Panc1 (cell line): ENCODE measurements around the gene PLK5. TPM values are rescaled to one million over a fixed set of nuclear protein-coding genes. Genes with fewer than 3 reads are reported as not detected.

Source experiments
- ATAC-seq: fragments of 200-7000 bp; cut with Tn5 transposase; 2 replicates; pipeline ENCODE4 v1.9.1; 2020; ENCODE audit warnings: mild to moderate bottlenecking, moderate library complexity
- BruUV-seq: library from RNA; stranded (reverse); fragments of 400-500 nt; replicated peaks from 2 replicates; lab custom pipeline; 2021; lab: Mats Ljungman, UMichigan
- CTCF ChIA-PET: fragments of 300-600 bp; sonication (Branson Sonifier 250); formaldehyde crosslinking; loops from one replicate; lab custom pipeline; 2022; ENCODE audit warnings: antibody characterized with exemption; lab: Charles Lee
- POLR2A ChIA-PET: fragments of 300-600 bp; sonication (Branson Sonifier 250); formaldehyde crosslinking; loops from one replicate; lab custom pipeline; 2022; ENCODE audit warnings: antibody characterized with exemption; lab: Charles Lee
- DNase-seq: peaks from one replicate; pipeline ENCODE4 v3.0.0-alpha.2; 2010; ENCODE audit warnings: low read depth, low spot score
- H3K27ac ChIP-seq: 2 replicates; pipeline ENCODE4 v1.5.1; 2011; ENCODE audit warnings: mild to moderate bottlenecking, low read length, inconsistent platforms
- H3K27me3 ChIP-seq: fragments of 200-500 bp; sonication (Bioruptor generic); 2 replicates; pipeline ENCODE4 v1.6.0; 2014; ENCODE audit warnings: low read length, inconsistent platforms; ENCODE audit not compliant: control insufficient read depth, insufficient read depth
- H3K36me3 ChIP-seq: fragments of 200-500 bp; sonication (Bioruptor generic); 2 replicates; pipeline ENCODE4 v1.5.1; 2014; ENCODE audit warnings: inconsistent platforms, mild to moderate bottlenecking, low read length, moderate library complexity; ENCODE audit not compliant: control insufficient read depth, insufficient read depth
- H3K4me1 ChIP-seq: 2 replicates; pipeline ENCODE4 v1.5.1; 2011; ENCODE audit warnings: inconsistent platforms, mild to moderate bottlenecking, low read length, moderate library complexity; ENCODE audit not compliant: control insufficient read depth, insufficient read depth
- H3K4me3 ChIP-seq, 2 experiments: 2 replicates each; pipeline ENCODE4 v1.5.1; 2011 to 2012; ENCODE audit warnings: low read depth in 2 of 2, low read length in 2 of 2, mild to moderate bottlenecking in 2 of 2, inconsistent platforms in 1 of 2, moderate library complexity in 1 of 2
- H3K9me3 ChIP-seq: fragments of 200-500 bp; sonication (Bioruptor generic); 2 replicates; pipeline ENCODE4 v1.5.1; 2014; ENCODE audit warnings: low read depth, mild to moderate bottlenecking, inconsistent platforms, low read length, moderate library complexity; ENCODE audit not compliant: control insufficient read depth, insufficient read depth
- POLR2AphosphoS5 ChIP-seq: IDR thresholded peaks from 2 replicates; pipeline ENCODE4 v1.6.1; 2012; ENCODE audit warnings: mild to moderate bottlenecking, low read depth, low read length, moderate library complexity
- SIN3A ChIP-seq: IDR thresholded peaks from 2 replicates; pipeline ENCODE4 v1.6.1; 2012; ENCODE audit warnings: low read depth, mild to moderate bottlenecking, low read length, moderate library complexity, borderline replicate concordance; ENCODE audit not compliant: insufficient read depth
- TCF7L2 ChIP-seq: IDR thresholded peaks from 2 replicates; pipeline ENCODE4 v1.6.1; 2011; ENCODE audit warnings: mild to moderate bottlenecking, low read depth, low read length, inconsistent platforms
- in situ Hi-C: cut with HindIII; loops from 2 replicates; pipeline ENCODE4 v1.10.0; 2016; ENCODE audit warnings: low sequenced_read_pairs, low pct_unique_long_range_greater_than_20kb
- intact Hi-C: fragments of 100-400 bp; cut with micrococcal nuclease; formaldehyde crosslinking; loops from one replicate; pipeline ENCODE4 v1.10.0; 2022; ENCODE audit not compliant: unreplicated experiment
- total RNA-seq: library from RNA; stranded (reverse); gene quantifications from one replicate; pipeline ENCODE4 v1.2.1, GENCODE V29; 2021; ENCODE audit not compliant: unreplicated experiment
- TF ChIP-seq, protein P1 (sequence below): fragments of 450-650 bp; IDR thresholded peaks from 2 replicates; pipeline ENCODE4 v1.5.1; 2017; ENCODE audit warnings: mild to moderate bottlenecking
- TF ChIP-seq, protein P2 (sequence below), 2 experiments: IDR thresholded peaks; 2 replicates each; pipeline ENCODE4 v1.6.1; 2011 to 2012; ENCODE audit warnings: low read depth in 2 of 2, control low read depth in 1 of 2, low read length in 1 of 2, mild to moderate bottlenecking in 1 of 2, moderate library complexity in 1 of 2; ENCODE audit not compliant: insufficient read depth in 1 of 2

Gene PLK5
- total RNA-seq, 1 experiment from 2014 or later = not detected

- Histone ChIP-seq H3K27me3 (no peaks in the 10 kb centered on the region), H3K4me3 (peak within 1 kb of the TSS; percentile 67 to 84), H3K9me3 (no peaks in the 10 kb centered on the region), H3K36me3 (no peaks in the 10 kb centered on the region; the same call in 1 of the 2 replicates), H3K27ac (peak within 1 kb of the TSS; percentile 89), H3K4me1 (peaks cover 4% of the 10 kb centered on the region)
- DNase-seq (peak; percentile 71), ATAC-seq (peak; percentile 97)
- in situ Hi-C loops = no loop called here
- TF ChIP-seq TCF7L2 (no peak), POLR2AphosphoS5 (peak; percentile 68), SIN3A (0 out of 2 replicates have a peak, but pooled peaks have one; percentile 26)
- TF ChIP-seq, protein P1, sequence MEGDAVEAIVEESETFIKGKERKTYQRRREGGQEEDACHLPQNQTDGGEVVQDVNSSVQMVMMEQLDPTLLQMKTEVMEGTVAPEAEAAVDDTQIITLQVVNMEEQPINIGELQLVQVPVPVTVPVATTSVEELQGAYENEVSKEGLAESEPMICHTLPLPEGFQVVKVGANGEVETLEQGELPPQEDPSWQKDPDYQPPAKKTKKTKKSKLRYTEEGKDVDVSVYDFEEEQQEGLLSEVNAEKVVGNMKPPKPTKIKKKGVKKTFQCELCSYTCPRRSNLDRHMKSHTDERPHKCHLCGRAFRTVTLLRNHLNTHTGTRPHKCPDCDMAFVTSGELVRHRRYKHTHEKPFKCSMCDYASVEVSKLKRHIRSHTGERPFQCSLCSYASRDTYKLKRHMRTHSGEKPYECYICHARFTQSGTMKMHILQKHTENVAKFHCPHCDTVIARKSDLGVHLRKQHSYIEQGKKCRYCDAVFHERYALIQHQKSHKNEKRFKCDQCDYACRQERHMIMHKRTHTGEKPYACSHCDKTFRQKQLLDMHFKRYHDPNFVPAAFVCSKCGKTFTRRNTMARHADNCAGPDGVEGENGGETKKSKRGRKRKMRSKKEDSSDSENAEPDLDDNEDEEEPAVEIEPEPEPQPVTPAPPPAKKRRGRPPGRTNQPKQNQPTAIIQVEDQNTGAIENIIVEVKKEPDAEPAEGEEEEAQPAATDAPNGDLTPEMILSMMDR = no peak
- TF ChIP-seq, protein P2, sequence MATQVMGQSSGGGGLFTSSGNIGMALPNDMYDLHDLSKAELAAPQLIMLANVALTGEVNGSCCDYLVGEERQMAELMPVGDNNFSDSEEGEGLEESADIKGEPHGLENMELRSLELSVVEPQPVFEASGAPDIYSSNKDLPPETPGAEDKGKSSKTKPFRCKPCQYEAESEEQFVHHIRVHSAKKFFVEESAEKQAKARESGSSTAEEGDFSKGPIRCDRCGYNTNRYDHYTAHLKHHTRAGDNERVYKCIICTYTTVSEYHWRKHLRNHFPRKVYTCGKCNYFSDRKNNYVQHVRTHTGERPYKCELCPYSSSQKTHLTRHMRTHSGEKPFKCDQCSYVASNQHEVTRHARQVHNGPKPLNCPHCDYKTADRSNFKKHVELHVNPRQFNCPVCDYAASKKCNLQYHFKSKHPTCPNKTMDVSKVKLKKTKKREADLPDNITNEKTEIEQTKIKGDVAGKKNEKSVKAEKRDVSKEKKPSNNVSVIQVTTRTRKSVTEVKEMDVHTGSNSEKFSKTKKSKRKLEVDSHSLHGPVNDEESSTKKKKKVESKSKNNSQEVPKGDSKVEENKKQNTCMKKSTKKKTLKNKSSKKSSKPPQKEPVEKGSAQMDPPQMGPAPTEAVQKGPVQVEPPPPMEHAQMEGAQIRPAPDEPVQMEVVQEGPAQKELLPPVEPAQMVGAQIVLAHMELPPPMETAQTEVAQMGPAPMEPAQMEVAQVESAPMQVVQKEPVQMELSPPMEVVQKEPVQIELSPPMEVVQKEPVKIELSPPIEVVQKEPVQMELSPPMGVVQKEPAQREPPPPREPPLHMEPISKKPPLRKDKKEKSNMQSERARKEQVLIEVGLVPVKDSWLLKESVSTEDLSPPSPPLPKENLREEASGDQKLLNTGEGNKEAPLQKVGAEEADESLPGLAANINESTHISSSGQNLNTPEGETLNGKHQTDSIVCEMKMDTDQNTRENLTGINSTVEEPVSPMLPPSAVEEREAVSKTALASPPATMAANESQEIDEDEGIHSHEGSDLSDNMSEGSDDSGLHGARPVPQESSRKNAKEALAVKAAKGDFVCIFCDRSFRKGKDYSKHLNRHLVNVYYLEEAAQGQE (IDR thresholded peaks at IDR 0.05; ENCODE audit: insufficient read depth in 1 of 2, low read depth in 2 of 2, low read length in 1 of 2) = peak in 1 of 2 experiments; percentile 7; a peak in 1 of 4 replicates
- intact Hi-C loops = no loop called here
- POLR2A ChIA-PET = interaction anchor here (0.6 kb wide), 1 partner anchor 950 kb away, joined by 6 read pairs; no protein-coding TSS in a partner anchor
- BruUV-seq = no TSS peak
- CTCF ChIA-PET = no interaction called here
Observed at GRCh38 chr19:1478934-1479707, 44.8 kb upstream of the PLK5 start, which contains the start of gene C19orf25. TSS of gene C19orf25 (minus strand) at chr19:1479215. CDS start at chr19:1478903, 312 bp downstream.

GRCh38 chr19:1481224-1481892, 42.5 kb upstream of the PLK5 start:
- Histone ChIP-seq H3K27ac (no peak overlapping the region), H3K27me3 (no peaks in the 10 kb centered on the region), H3K4me3 (no peak overlapping the region), H3K9me3 (no peaks in the 10 kb centered on the region), H3K4me1 (peaks cover 4% of the 10 kb centered on the region), H3K36me3 (no peaks in the 10 kb centered on the region; the same call in 1 of the 2 replicates)
- no peak for ATAC-seq
- no peak for TF ChIP-seq POLR2AphosphoS5
- TF ChIP-seq SIN3A = no peak
- no peak for TF ChIP-seq TCF7L2
- TF ChIP-seq, protein P2 (IDR thresholded peaks at IDR 0.05; ENCODE audit: insufficient read depth in 1 of 2, low read depth in 2 of 2, low read length in 1 of 2) = no peak
- TF ChIP-seq, protein P1 = no peak
- CTCF ChIA-PET = no interaction called here
- DNase-seq = no peak
- BruUV-seq = no TSS peak
- POLR2A ChIA-PET = no interaction called here
- intact Hi-C loops = no loop called here
- in situ Hi-C loops = no loop called here
